Lower lobe of right lung (tissue), 2 donors: ENCODE results near the gene C7orf57. TPM values are rescaled to one million over a fixed set of nuclear protein-coding genes. Genes with fewer than 3 reads are reported as not detected.

Source experiments
- ATAC-seq, 2 donors: fragments of 200-7000 bp; cut with Tn5 transposase; one replicate each; pipeline ENCODE4 v1.9.1; 2020 to 2022; ENCODE audit warnings: mild to moderate bottlenecking in 2 of 2, moderate library complexity in 2 of 2
- DNase-seq: peaks from one replicate; pipeline ENCODE4 v3.0.0-alpha.2; 2020
- H3K27ac ChIP-seq: fragments of 200-600 bp; one replicate; pipeline ENCODE4 v1.8.0; 2022
- H3K27me3 ChIP-seq: fragments of 200-600 bp; one replicate; pipeline ENCODE4 v1.8.0; 2022; ENCODE audit warnings: low read depth
- H3K36me3 ChIP-seq: fragments of 200-600 bp; one replicate; pipeline ENCODE4 v1.8.0; 2022; ENCODE audit warnings: mild to moderate bottlenecking
- H3K4me1 ChIP-seq: fragments of 200-600 bp; one replicate; pipeline ENCODE4 v1.8.0; 2022
- H3K4me3 ChIP-seq: fragments of 200-600 bp; one replicate; pipeline ENCODE4 v1.8.0; 2022; ENCODE audit warnings: mild to moderate bottlenecking
- H3K9me3 ChIP-seq: fragments of 200-600 bp; one replicate; pipeline ENCODE4 v1.8.0; 2022
- intact Hi-C: fragments of 100-400 bp; cut with DNase I; formaldehyde crosslinking; loops from one replicate; pipeline ENCODE4 v1.11.0; 2022
- total RNA-seq: library from RNA; stranded (reverse); fragmentation: NEBNext Ultra II Directional; extraction: Animal tissue kit (Norgen Biotek cat#: 25700); gene quantifications from one replicate; pipeline ENCODE4 v1.2.1, GENCODE V29; 2021
- TF ChIP-seq, protein P1 (sequence below): fragments of 200-600 bp; IDR thresholded peaks from one replicate; pipeline ENCODE4 v1.8.0; 2022; ENCODE audit warnings: antibody characterized with exemption, mild to moderate bottlenecking
- donor health status: DM: no; HTN: yes; CAD: no; lungs with severe emphysema.

The C7orf57 gene
- total RNA-seq, 1 donor from 2014 or later = 1.6 TPM

DNA sequence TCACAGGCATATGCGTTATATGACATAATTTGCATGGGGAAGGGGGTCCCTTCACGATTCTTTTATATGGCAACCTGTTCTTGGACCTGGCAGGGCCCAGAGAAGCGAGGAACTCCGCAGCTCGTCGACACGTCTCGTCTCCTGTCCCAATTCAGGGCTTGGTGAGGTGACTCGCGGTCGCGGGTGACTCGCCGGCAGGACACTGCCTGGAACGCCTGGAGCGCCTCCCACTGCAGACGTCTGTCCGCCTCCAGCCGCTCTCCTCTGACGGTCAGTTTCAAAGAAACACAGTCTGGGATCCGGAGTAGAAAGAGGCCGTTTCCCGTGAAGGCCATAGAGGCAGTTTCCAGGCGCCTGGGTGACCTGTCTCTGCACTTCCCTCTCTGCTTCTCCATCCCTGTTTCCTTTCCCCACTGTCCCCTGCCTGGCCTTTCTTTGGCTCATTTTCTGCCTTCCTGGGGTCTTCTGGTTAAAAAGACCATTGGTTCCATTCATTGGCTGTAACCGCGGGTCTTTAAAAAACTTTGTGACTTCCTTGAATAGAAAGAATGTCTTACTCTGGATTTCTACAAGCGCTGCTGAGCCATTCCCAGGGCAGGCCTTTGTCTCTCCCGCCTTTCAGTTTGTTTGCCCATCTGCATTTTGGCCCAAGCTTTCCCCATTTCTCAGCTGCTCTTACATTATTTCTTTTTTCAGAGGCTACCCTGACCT lies 54.9 kb downstream of the C7orf57 start:
- Histone ChIP-seq H3K36me3 (peaks cover 47% of the 10 kb centered on the region), H3K9me3 (no peaks in the 10 kb centered on the region), H3K27ac (peak overlapping the region; percentile 95), H3K4me3 (peak overlapping the region; percentile 93), H3K27me3 (no peaks in the 10 kb centered on the region), H3K4me1 (peaks cover 78% of the 10 kb centered on the region)
- peak in 1 of 2 donors; percentile 3 for ATAC-seq
- intact Hi-C loops = no loop called here
- peak; percentile 67 for DNase-seq
- TF ChIP-seq, protein P1, sequence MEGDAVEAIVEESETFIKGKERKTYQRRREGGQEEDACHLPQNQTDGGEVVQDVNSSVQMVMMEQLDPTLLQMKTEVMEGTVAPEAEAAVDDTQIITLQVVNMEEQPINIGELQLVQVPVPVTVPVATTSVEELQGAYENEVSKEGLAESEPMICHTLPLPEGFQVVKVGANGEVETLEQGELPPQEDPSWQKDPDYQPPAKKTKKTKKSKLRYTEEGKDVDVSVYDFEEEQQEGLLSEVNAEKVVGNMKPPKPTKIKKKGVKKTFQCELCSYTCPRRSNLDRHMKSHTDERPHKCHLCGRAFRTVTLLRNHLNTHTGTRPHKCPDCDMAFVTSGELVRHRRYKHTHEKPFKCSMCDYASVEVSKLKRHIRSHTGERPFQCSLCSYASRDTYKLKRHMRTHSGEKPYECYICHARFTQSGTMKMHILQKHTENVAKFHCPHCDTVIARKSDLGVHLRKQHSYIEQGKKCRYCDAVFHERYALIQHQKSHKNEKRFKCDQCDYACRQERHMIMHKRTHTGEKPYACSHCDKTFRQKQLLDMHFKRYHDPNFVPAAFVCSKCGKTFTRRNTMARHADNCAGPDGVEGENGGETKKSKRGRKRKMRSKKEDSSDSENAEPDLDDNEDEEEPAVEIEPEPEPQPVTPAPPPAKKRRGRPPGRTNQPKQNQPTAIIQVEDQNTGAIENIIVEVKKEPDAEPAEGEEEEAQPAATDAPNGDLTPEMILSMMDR = no peak

DNA sequence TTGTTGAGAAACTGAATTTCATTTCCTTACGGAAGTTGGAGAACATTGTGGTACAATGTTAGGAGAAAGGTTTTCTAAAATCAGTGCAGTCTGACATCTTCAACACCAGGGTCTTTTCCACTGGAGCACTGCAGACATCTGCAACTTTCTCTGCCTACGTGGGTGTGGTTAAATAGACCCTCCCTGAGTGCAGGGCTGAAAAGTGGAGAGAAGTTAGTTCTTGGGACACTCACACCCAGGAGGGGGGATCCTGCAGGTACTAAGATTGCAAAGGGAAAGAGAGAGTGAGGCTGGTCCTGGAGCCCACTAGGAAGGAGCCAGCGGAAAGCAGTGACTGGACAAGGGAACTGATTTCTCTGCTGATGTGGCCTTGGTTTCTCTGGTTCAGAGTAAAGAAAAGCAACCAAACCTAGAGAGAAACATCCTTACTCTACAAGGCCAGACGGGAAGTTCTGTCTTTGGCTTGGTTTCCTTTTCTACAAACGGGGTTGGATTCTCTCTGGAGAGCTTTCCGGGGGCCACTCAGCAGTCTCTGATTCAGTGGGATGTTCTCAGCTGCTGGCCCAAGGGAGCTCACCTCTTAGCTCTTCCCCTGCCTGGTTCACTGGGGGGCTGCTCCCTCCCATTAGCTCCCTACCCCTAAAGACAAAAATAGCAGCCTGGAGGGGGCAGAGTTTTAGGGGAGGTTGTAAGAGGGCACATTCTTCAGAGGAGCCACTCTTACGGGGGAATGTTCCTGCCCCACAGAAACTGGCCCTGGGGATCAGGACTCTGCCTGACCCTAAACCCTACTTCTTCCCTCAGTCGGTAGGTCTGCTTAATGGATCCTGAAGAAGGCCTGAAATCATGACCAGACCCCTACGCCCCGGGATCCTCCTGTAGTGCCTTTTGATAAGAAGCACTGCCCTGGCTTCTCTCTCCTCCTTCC lies 56.4 kb downstream of the C7orf57 start:
- DNase-seq = no peak
- Histone ChIP-seq H3K36me3 (peaks cover 52% of the 10 kb centered on the region), H3K4me1 (peaks cover 81% of the 10 kb centered on the region), H3K27me3 (no peaks in the 10 kb centered on the region), H3K27ac (no peak overlapping the region), H3K9me3 (no peaks in the 10 kb centered on the region), H3K4me3 (peak overlapping the region; percentile 14)
- ATAC-seq = no peak
- intact Hi-C loops = no loop called here
- TF ChIP-seq, protein P1 = no peak

DNA sequence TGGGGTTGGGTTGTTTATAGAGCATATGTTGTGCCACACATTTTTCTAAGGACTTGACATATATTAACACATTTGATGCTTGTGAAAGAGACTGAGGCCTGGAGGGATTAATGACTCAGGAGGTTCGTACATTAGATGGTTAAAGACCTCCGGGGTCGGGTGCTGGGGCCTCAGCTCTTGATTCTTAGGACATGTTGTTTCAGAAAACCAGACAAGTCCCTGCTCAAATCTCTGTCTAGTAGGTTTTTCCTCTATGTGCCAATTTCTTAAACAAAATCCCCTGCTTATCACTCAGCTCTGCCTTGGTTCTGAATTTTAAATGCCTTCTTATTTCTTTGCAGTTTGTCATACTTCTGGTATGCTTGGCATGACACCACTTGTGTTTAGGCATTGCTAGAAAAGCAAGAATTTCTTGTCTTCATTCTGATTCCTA lies 59.5 kb downstream of the C7orf57 start:
- H3K27ac ChIP-seq = peak overlapping the region; percentile 29
- H3K36me3 ChIP-seq = peaks cover 69% of the 10 kb centered on the region
- no peaks in the 10 kb centered on the region for H3K9me3 ChIP-seq
- DNase-seq = no peak
- intact Hi-C loops = no loop called here
- TF ChIP-seq, protein P1 = no peak
- H3K4me3 ChIP-seq = no peak overlapping the region
- peak in 1 of 2 donors; percentile 31 for ATAC-seq
- H3K4me1 ChIP-seq = peaks cover 78% of the 10 kb centered on the region
- no peaks in the 10 kb centered on the region for H3K27me3 ChIP-seq

DNA sequence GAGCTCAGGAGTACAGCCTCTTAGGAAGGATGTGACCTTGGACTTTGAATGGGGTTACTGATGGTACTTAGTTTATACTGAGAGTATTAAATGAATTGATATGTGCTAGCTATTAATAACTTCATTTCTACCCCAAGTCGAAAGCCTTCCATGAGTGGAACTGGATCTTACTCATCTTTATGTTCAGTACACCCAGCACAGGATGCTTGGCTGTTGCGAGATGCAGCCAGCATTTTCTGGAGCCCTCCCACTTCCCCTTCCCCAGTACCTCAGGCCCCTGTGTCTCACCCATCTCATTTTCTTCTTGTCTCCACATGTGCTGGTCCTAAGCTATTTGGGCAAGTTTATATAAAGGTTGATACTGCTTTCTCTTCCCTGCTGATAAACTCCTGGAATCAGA lies 60.9 kb downstream of the C7orf57 start:
- peaks cover 67% of the 10 kb centered on the region for H3K36me3 ChIP-seq
- peak; percentile 53 to 66 for ATAC-seq
- TF ChIP-seq, protein P1 = no peak
- intact Hi-C loops = no loop called here
- H3K27me3 ChIP-seq = no peaks in the 10 kb centered on the region
- H3K27ac ChIP-seq = peak overlapping the region; percentile 29
- H3K4me3 ChIP-seq = peak overlapping the region; percentile 1
- no peak for DNase-seq
- H3K9me3 ChIP-seq = no peaks in the 10 kb centered on the region
- H3K4me1 ChIP-seq = peaks cover 64% of the 10 kb centered on the region

DNA sequence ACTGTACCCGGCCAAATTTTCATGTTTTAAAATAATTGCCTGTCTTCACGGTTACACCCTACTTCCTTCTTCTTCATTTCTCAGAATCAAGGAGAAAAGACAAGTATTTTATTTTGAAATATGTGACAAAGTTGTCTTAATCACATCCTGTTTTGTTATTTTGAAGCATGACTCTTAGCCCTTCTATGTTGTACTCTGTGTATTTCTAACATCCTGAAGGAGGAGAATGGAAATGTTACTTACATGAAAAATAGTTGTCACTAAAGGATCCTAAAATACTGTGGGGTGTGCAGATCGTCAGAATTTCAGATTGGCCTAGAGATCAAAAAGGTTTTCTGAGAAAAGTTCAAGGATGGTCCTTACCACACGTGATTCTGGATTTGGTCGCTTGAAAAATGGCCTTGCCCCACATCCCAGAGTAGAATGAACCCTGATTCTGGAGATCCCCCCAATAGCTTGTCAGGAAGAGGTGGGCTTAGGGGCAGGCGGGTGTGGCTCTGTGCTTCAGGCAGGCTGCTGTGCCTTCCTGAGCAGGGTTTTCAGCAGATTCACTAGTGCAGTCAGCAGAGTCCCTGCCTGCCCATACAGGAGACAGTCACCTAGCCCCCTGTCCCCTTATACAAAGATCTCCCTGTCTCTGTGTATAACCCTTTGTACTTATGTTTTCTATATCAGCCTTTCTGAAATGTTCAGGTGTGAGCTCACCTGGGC lies 62.3 kb downstream of the C7orf57 start:
- ATAC-seq = peak; percentile 20 to 49
- TF ChIP-seq, protein P1 = no peak
- Histone ChIP-seq H3K9me3 (no peaks in the 10 kb centered on the region), H3K27me3 (no peaks in the 10 kb centered on the region), H3K4me1 (peaks cover 53% of the 10 kb centered on the region), H3K36me3 (peaks cover 70% of the 10 kb centered on the region), H3K4me3 (no peak overlapping the region), H3K27ac (peak overlapping the region; percentile 29)
- DNase-seq = no peak
- intact Hi-C loops = no loop called here
